MM.1S (cell line): Measurements from ENCODE around the gene XKRX.

Experiments
- CTCF ChIP-seq: fragments of 300-600 bp; sonication (generic); IDR thresholded peaks from 2 replicates; pipeline ENCODE4 v1.5.1; 2016; ENCODE audit warnings: antibody characterized with exemption, low read length, mixed read lengths
- EZH2 ChIP-seq: fragments of 300-600 bp; sonication (generic); optimal IDR thresholded peaks from 2 replicates; pipeline ENCODE3; 2017; ENCODE audit warnings: low read depth, mild to moderate bottlenecking, antibody characterized with exemption, low read length, mixed read lengths

- TF ChIP-seq EZH2 (no peak), CTCF (no peak)
Observed at GRCh38 chrX:100976211-100976610, 47.5 kb upstream of the XKRX start.
